ENCODE measurements around the gene ACTRT2.

- TF ChIP-seq POLR2A (IDR thresholded peaks at IDR 0.05; ENCODE audit: low read depth, low read length): no peak
- TF ChIP-seq POLR2AphosphoS5 (IDR thresholded peaks at IDR 0.05; ENCODE audit: low read depth, low read length): no peak
- no peak for TF ChIP-seq TAF1 (IDR thresholded peaks at IDR 0.05; ENCODE audit: low read depth, low read length)
- no peak for TF ChIP-seq PAX5 (IDR thresholded peaks at IDR 0.05; ENCODE audit: insufficient read depth, low read length, severe bottlenecking)
- TF ChIP-seq SPI1 (IDR thresholded peaks at IDR 0.05; ENCODE audit: low read depth, low read length): no peak
- no peak for TF ChIP-seq POU2F2 (IDR thresholded peaks at IDR 0.05; ENCODE audit: low read depth, low read length)
Measured at GRCh38 chr1:3016641-3017439, 4.4 kb upstream of the ACTRT2 start.
